Neuronal stem cell (in vitro differentiated cells): ENCODE measurements around the gene PSTPIP1.

ENCODE experiments used
- DNase-seq: peaks from one replicate; pipeline ENCODE4 v3.0.0-alpha.2; 2013; ENCODE audit warnings: low spot score
- H2AFZ ChIP-seq: one replicate; pipeline ENCODE4 v1.6.1; 2013; ENCODE audit warnings: mild to moderate bottlenecking, low read length, inconsistent platforms
- H2AK5ac ChIP-seq: 2 replicates; pipeline ENCODE4 v1.6.1; 2013; ENCODE audit warnings: low read depth, mild to moderate bottlenecking, inconsistent platforms, low read length, moderate library complexity, mixed read lengths
- H2BK120ac ChIP-seq: 2 replicates; pipeline ENCODE4 v1.6.1; 2013; ENCODE audit warnings: low read depth, mild to moderate bottlenecking, inconsistent platforms, low read length, moderate library complexity, mixed read lengths
- H2BK12ac ChIP-seq: one replicate; pipeline ENCODE4 v1.6.1; 2013; ENCODE audit warnings: low read length, inconsistent platforms
- H2BK15ac ChIP-seq: 2 replicates; pipeline ENCODE4 v1.6.1; 2013; ENCODE audit warnings: mild to moderate bottlenecking, low read length, inconsistent platforms, mixed read lengths
- H2BK5ac ChIP-seq: one replicate; pipeline ENCODE4 v1.6.1; 2013; ENCODE audit warnings: inconsistent platforms, mild to moderate bottlenecking, low read length, moderate library complexity
- H3K14ac ChIP-seq: one replicate; pipeline ENCODE4 v1.6.1; 2013; ENCODE audit warnings: low read length, inconsistent platforms
- H3K18ac ChIP-seq: 2 replicates; pipeline ENCODE4 v1.6.1; 2013; ENCODE audit warnings: low read length, inconsistent platforms
- H3K23ac ChIP-seq: 2 replicates; pipeline ENCODE4 v1.6.1; 2013; ENCODE audit warnings: low read depth, mild to moderate bottlenecking, mixed read lengths, low read length, inconsistent platforms; ENCODE audit not compliant: poor library complexity
- H3K27ac ChIP-seq: replicated peaks from 3 replicates; pipeline ENCODE4 v1.5.1; 2013; ENCODE audit warnings: low read length, inconsistent platforms
- H3K27me3 ChIP-seq, 3 experiments: 2 replicates each; pipeline ENCODE4 v1.6.1; 2013; ENCODE audit warnings: low read length in 3 of 3, mild to moderate bottlenecking in 2 of 3, inconsistent platforms in 1 of 3, low read depth in 1 of 3, mixed read lengths in 1 of 3, moderate library complexity in 1 of 3; ENCODE audit not compliant: control insufficient read depth in 3 of 3, insufficient read depth in 3 of 3
- H3K36me3 ChIP-seq, 2 donors: replicated peaks in 1 of 2; 2 replicates each; pipeline ENCODE4 v1.6.1; 2013; ENCODE audit warnings: low read length in 2 of 2; ENCODE audit not compliant: control insufficient read depth in 2 of 2, insufficient read depth in 2 of 2
- H3K4ac ChIP-seq: 2 replicates; pipeline ENCODE4 v1.6.1; 2013; ENCODE audit warnings: inconsistent platforms, mild to moderate bottlenecking, low read length, moderate library complexity
- H3K4me1 ChIP-seq, 2 donors: 1 replicate in 1 of 2; 2 replicates in 1 of 2; pipeline ENCODE4 v1.6.1; 2013; ENCODE audit warnings: low read length in 2 of 2, low read depth in 1 of 2; ENCODE audit not compliant: control insufficient read depth in 2 of 2, insufficient read depth in 1 of 2
- H3K4me2 ChIP-seq: one replicate; pipeline ENCODE4 v1.6.1; 2013; ENCODE audit warnings: mild to moderate bottlenecking, low read length, inconsistent platforms; ENCODE audit not compliant: insufficient read depth, poor library complexity, severe bottlenecking
- H3K4me3 ChIP-seq, 2 donors: 2 replicates each; pipeline ENCODE4 v1.5.1; 2013; ENCODE audit warnings: low read length in 2 of 2, mild to moderate bottlenecking in 2 of 2, inconsistent platforms in 1 of 2, moderate library complexity in 1 of 2
- H3K79me1 ChIP-seq: one replicate; pipeline ENCODE4 v1.6.1; 2013; ENCODE audit warnings: low read depth, mild to moderate bottlenecking, inconsistent platforms, low read length, moderate library complexity
- H3K9ac ChIP-seq: one replicate; pipeline ENCODE4 v1.6.1; 2013; ENCODE audit warnings: mild to moderate bottlenecking, low read depth, low read length, inconsistent platforms; ENCODE audit not compliant: poor library complexity
- H3K9me3 ChIP-seq, 2 donors: replicated peaks in 1 of 2; 2 replicates each; pipeline versions ENCODE3 to v1.6.1; 2013; ENCODE audit warnings: low read length in 2 of 2, mild to moderate bottlenecking in 2 of 2, inconsistent platforms in 1 of 2, low read depth in 1 of 2, mixed read lengths in 1 of 2, moderate library complexity in 1 of 2; ENCODE audit not compliant: control insufficient read depth in 2 of 2, insufficient read depth in 1 of 2
- H4K8ac ChIP-seq: one replicate; pipeline ENCODE4 v1.6.1; 2013; ENCODE audit warnings: low read depth, mild to moderate bottlenecking, inconsistent platforms, low read length, moderate library complexity
- H4K91ac ChIP-seq: one replicate; pipeline ENCODE4 v1.6.1; 2013; ENCODE audit warnings: low read length, low read depth, mild to moderate bottlenecking, inconsistent platforms; ENCODE audit not compliant: poor library complexity
- WGBS, 2 donors: extraction: QIAGEN DNeasy Blood & Tissue Kit; methylation state at CpG; one replicate each; pipeline ENCODE4 v1.1.7; 2013; ENCODE audit warnings: missing lambda C conversion rate in 2 of 2, mixed read lengths in 1 of 2; ENCODE audit not compliant: insufficient read length in 2 of 2, insufficient replicate concordance in 1 of 2; ENCODE audit errors: extremely low coverage in 2 of 2; 5-methylcytosine and 5-hydroxymethylcytosine counted together

PSTPIP1 gene

GRCh38 chr15:77042245-77042919 is 47.5 kb downstream of the PSTPIP1 start:
- H2BK12ac ChIP-seq, result no peak overlapping the region
- H4K91ac ChIP-seq, result no peak overlapping the region
- peaks cover 4% of the 10 kb centered on the region for H3K79me1 ChIP-seq
- no peaks in the 10 kb centered on the region for H3K9me3 ChIP-seq
- H2BK5ac ChIP-seq, result no peak overlapping the region
- H3K9ac ChIP-seq, result no peak overlapping the region
- H3K4me3 ChIP-seq, result no peak overlapping the region
- H2AFZ ChIP-seq, result no peak overlapping the region
- H3K14ac ChIP-seq, result no peak overlapping the region
- H2BK120ac ChIP-seq, result no peak overlapping the region
- no peak overlapping the region for H3K27ac ChIP-seq
- H3K27me3 ChIP-seq, result no peaks in the 10 kb centered on the region
- peaks cover 31 to 63% of the 10 kb centered on the region in 2 donors for H3K36me3 ChIP-seq
- no peak for DNase-seq
- no peak overlapping the region for H4K8ac ChIP-seq
- WGBS, 2 donors, result no CpG with 5 or more reads among the region's 8 CpGs
- H3K18ac ChIP-seq, result no peak overlapping the region
- H3K23ac ChIP-seq, result no peak overlapping the region
- H3K4me1 ChIP-seq, result no peaks in the 10 kb centered on the region
- no peak overlapping the region for H3K4ac ChIP-seq
- no peak overlapping the region for H3K4me2 ChIP-seq
- H2AK5ac ChIP-seq, result no peak overlapping the region
- no peak overlapping the region for H2BK15ac ChIP-seq

- Histone ChIP-seq H3K18ac (no peak overlapping the region), H3K27me3 (no peaks in the 10 kb centered on the region), H2BK5ac (no peak overlapping the region), H4K91ac (no peak overlapping the region), H3K36me3 (peaks cover 31 to 68% of the 10 kb centered on the region in 2 donors), H2BK15ac (no peak overlapping the region), H3K4me1 (no peaks in the 10 kb centered on the region), H2AK5ac (no peak overlapping the region), H3K27ac (no peak overlapping the region), H2BK12ac (no peak overlapping the region), H3K14ac (no peak overlapping the region), H3K4me3 (no peak overlapping the region), H4K8ac (no peak overlapping the region), H3K79me1 (no peaks in the 10 kb centered on the region), H3K4ac (no peak overlapping the region), H3K23ac (no peak overlapping the region), H3K9ac (no peak overlapping the region), H2BK120ac (no peak overlapping the region), H3K4me2 (no peak overlapping the region), H3K9me3 (no peaks in the 10 kb centered on the region), H2AFZ (no peak overlapping the region)
- no peak for DNase-seq
- no CpG with 5 or more reads among the region's 20 CpGs for WGBS, 2 donors
These were observed 48.3 kb downstream of the PSTPIP1 start for GRCh38 chr15:77042955-77043920.

GRCh38 chr15:77044228-77045042 is 49.5 kb downstream of the PSTPIP1 start:
- no peaks in the 10 kb centered on the region for H3K79me1 ChIP-seq
- no peak for DNase-seq
- H2BK15ac ChIP-seq, result no peak overlapping the region
- no peak overlapping the region for H4K8ac ChIP-seq
- no peaks in the 10 kb centered on the region for H3K9me3 ChIP-seq
- no peak overlapping the region for H2BK120ac ChIP-seq
- no peak overlapping the region for H3K23ac ChIP-seq
- peaks cover 31 to 79% of the 10 kb centered on the region in 2 donors for H3K36me3 ChIP-seq
- no peak overlapping the region for H2AK5ac ChIP-seq
- no peak overlapping the region for H3K9ac ChIP-seq
- H3K4ac ChIP-seq, result no peak overlapping the region
- no peaks in the 10 kb centered on the region for H3K27me3 ChIP-seq
- H3K4me2 ChIP-seq, result no peak overlapping the region
- H3K14ac ChIP-seq, result no peak overlapping the region
- no peak overlapping the region for H4K91ac ChIP-seq
- no CpG with 5 or more reads among the region's 7 CpGs for WGBS, 2 donors
- no peak overlapping the region for H2BK12ac ChIP-seq
- no peak overlapping the region for H3K4me3 ChIP-seq
- no peaks in the 10 kb centered on the region for H3K4me1 ChIP-seq
- H2AFZ ChIP-seq, result no peak overlapping the region
- no peak overlapping the region for H2BK5ac ChIP-seq
- no peak overlapping the region for H3K18ac ChIP-seq
- no peak overlapping the region for H3K27ac ChIP-seq
